Left colon (tissue), 2 donors: ENCODE measurements around the gene VLDLR. TPM values are rescaled to one million over a fixed set of nuclear protein-coding genes. Genes with fewer than 3 reads are reported as not detected.

ENCODE experiments used
- ATAC-seq: fragments of 200-7000 bp; cut with Tn5 transposase; one replicate; pipeline ENCODE4 v1.9.1; 2020; ENCODE audit warnings: mild to moderate bottlenecking, moderate library complexity
- DNase-seq, 2 donors: peaks; one replicate each; pipeline ENCODE4 v3.0.0-alpha.2; 2020
- intact Hi-C, 2 donors: fragments of 100-400 bp; cut with DNase I in 1 of 2; cut with micrococcal nuclease in 1 of 2; formaldehyde crosslinking; loops; one replicate each; pipeline versions ENCODE4 v1.11.2 to v1.14.0; 2022; cut with DNase I, micrococcal nuclease
- total RNA-seq, 2 donors: library from RNA; stranded (reverse); fragmentation: NEBNext Ultra II Directional; extraction: Animal tissue kit (Norgen Biotek cat#: 25700); gene quantifications; one replicate each; pipeline ENCODE4 v1.2.1, GENCODE V29; 2021
- donor health status: DM: no; HTN: no; CAD: no.
- donor health status: DM: yes; HTN: yes; CAD: no.

Gene VLDLR
- total RNA-seq, 2 donors from 2014 or later = 9.6 to 22.6 TPM

GRCh38 chr9:2642068-2642467 lies 20.5 kb downstream of the VLDLR start:
- intact Hi-C loops = no loop called here
- ATAC-seq = no peak
- no peak for DNase-seq

GRCh38 chr9:2645569-2645968 lies 24.0 kb downstream of the VLDLR start:
- no peak for DNase-seq
- intact Hi-C loops = no loop called here
- ATAC-seq = no peak

- no peak for ATAC-seq
- DNase-seq = no peak
- intact Hi-C loops = no loop called here
Observed at GRCh38 chr9:2655411-2655901, 33.9 kb downstream of the VLDLR start.

- intact Hi-C loops = no loop called here
- DNase-seq (no peak), ATAC-seq (no peak)
Observed at GRCh38 chr9:2657427-2657826, 35.8 kb downstream of the VLDLR start.

- intact Hi-C loops = no loop called here
- ATAC-seq (peak; percentile 37), DNase-seq (peak in 1 of 2 donors; percentile 7)
Observed at GRCh38 chr9:2662496-2662895, 40.9 kb downstream of the VLDLR start.

GRCh38 chr9:2663461-2664173 lies 42.0 kb downstream of the VLDLR start:
- ATAC-seq = no peak
- intact Hi-C loops = no loop called here
- DNase-seq = no peak

GRCh38 chr9:2664174-2665065 lies 42.8 kb downstream of the VLDLR start:
- ATAC-seq (no peak), DNase-seq (no peak)
- intact Hi-C loops = no loop called here

- intact Hi-C loops = no loop called here
- DNase-seq = no peak
- no peak for ATAC-seq
Observed at GRCh38 chr9:2666569-2666968, 45.0 kb downstream of the VLDLR start.

GRCh38 chr9:2673161-2673560 lies 51.6 kb downstream of the VLDLR start:
- no peak for DNase-seq
- intact Hi-C loops = no loop called here
- ATAC-seq = no peak

GRCh38 chr9:2674141-2674824 lies 52.7 kb downstream of the VLDLR start:
- ATAC-seq (no peak), DNase-seq (no peak)
- intact Hi-C loops = no loop called here

GRCh38 chr9:2675834-2676233 lies 54.2 kb downstream of the VLDLR start:
- no peak for DNase-seq
- peak; percentile 39 for ATAC-seq
- intact Hi-C loops = no loop called here

GRCh38 chr9:2676466-2676865 lies 54.9 kb downstream of the VLDLR start:
- intact Hi-C loops = no loop called here
- peak in 1 of 2 donors; percentile 32 for DNase-seq
- peak; percentile 39 for ATAC-seq

GRCh38 chr9:2677915-2678889 lies 56.6 kb downstream of the VLDLR start:
- ATAC-seq (no peak), DNase-seq (no peak)
- intact Hi-C loops = no loop called here

GRCh38 chr9:2679011-2679410 lies 57.4 kb downstream of the VLDLR start:
- intact Hi-C loops = no loop called here
- no peak for DNase-seq
- ATAC-seq = no peak

- no peak for DNase-seq
- ATAC-seq = no peak
- intact Hi-C loops = no loop called here
Observed at GRCh38 chr9:2681981-2682380, 60.4 kb downstream of the VLDLR start.

GRCh38 chr9:2686911-2687310 lies 65.3 kb downstream of the VLDLR start:
- intact Hi-C loops = no loop called here
- DNase-seq = no peak
- no peak for ATAC-seq

GRCh38 chr9:2688636-2689035 lies 67.0 kb downstream of the VLDLR start:
- ATAC-seq (no peak), DNase-seq (no peak)
- intact Hi-C loops = no loop called here

GRCh38 chr9:2691212-2691611 lies 69.6 kb downstream of the VLDLR start:
- ATAC-seq (no peak), DNase-seq (no peak)
- intact Hi-C loops = no loop called here
